ENCODE data around the gene MIEF2.
"Not testable (repeated sequence)": the region's sequence is repeated elsewhere in the genome, so short reads cannot be mapped to it uniquely, and the experiment has no call there.

GRCh38 chr17:18298061-18298460 lies 37.6 kb downstream of the MIEF2 start:
- not testable (repeated sequence) for TF ChIP-seq CTCF (IDR thresholded peaks at IDR 0.05; ENCODE audit: insufficient read depth, low read length); REST (IDR thresholded peaks at IDR 0.05; ENCODE audit: insufficient replicate concordance, low read depth); POLR2AphosphoS5 (IDR thresholded peaks at IDR 0.05; ENCODE audit: low read depth)

All from HL-60 (cell line).